SK-N-SH (cell line): ENCODE measurements around the gene LARP1B. TPM values are rescaled to one million over a fixed set of nuclear protein-coding genes. Genes with fewer than 3 reads are reported as not detected.

Source experiments
- CTCF ChIA-PET: fragments of 300-600, 350-600 bp; formaldehyde crosslinking; extraction: SDS; loops from one replicate; lab custom pipeline; 2021; lab: Yijun Ruan, JAX
- POLR2A ChIA-PET: fragments of 350-600 bp; sonication (Branson Sonifier 250); formaldehyde crosslinking; extraction: SDS; loops from one replicate; lab custom pipeline; 2020; ENCODE audit warnings: antibody characterized with exemption, inconsistent platforms; lab: Yijun Ruan, JAX
- DNase-seq: peaks from one replicate; pipeline ENCODE4 v3.0.0; 2012
- H2AFZ ChIP-seq: fragments of 200-600 bp; sonication (generic); 2 replicates; pipeline ENCODE4 v1.8.1; 2016; ENCODE audit warnings: antibody characterized with exemption, mild to moderate bottlenecking, low read depth
- H3F3A ChIP-seq: fragments of 200-600 bp; sonication (generic); replicated peaks from 2 replicates; pipeline ENCODE3; 2016; ENCODE audit warnings: antibody characterized with exemption, mild to moderate bottlenecking; ENCODE audit not compliant: insufficient read depth
- H3K27ac ChIP-seq, 2 experiments: fragments of 200-500 bp in 1 of 2; fragments of 200-600 bp in 1 of 2; sonication (Bioruptor generic) in 1 of 2; sonication (generic), shearing (Covaris generic) in 1 of 2; 2 replicates each; pipeline versions ENCODE4 v1.5.1 to v1.6.1; 2014 to 2016; ENCODE audit warnings: low read depth in 2 of 2, inconsistent platforms in 1 of 2, low read length in 1 of 2, mild to moderate bottlenecking in 1 of 2, mixed read lengths in 1 of 2
- H3K27me3 ChIP-seq: fragments of 200-600 bp; sonication (generic), shearing (Covaris generic); 2 replicates; pipeline ENCODE4 v1.6.1; 2016; ENCODE audit warnings: mixed run types; ENCODE audit not compliant: insufficient read depth
- H3K36me3 ChIP-seq, 2 experiments: fragments of 200-500 bp in 1 of 2; fragments of 200-600 bp in 1 of 2; sonication (Bioruptor generic) in 1 of 2; sonication (generic) in 1 of 2; replicated peaks in 1 of 2; 2 replicates each; pipeline versions ENCODE3 to v1.5.1; 2014 to 2016; ENCODE audit warnings: low read length in 1 of 2, mild to moderate bottlenecking in 1 of 2; ENCODE audit not compliant: insufficient read depth in 2 of 2, control insufficient read depth in 1 of 2
- H3K4me1 ChIP-seq, 2 experiments: fragments of 200-500 bp in 1 of 2; fragments of 200-600 bp in 1 of 2; sonication (Bioruptor generic) in 1 of 2; sonication (generic), shearing (Covaris generic) in 1 of 2; 2 replicates each; pipeline versions ENCODE4 v1.5.1 to v1.6.1; 2014 to 2016; ENCODE audit warnings: low read depth in 1 of 2, low read length in 1 of 2, mixed run types in 1 of 2; ENCODE audit not compliant: insufficient read depth in 2 of 2, control insufficient read depth in 1 of 2
- H3K4me2 ChIP-seq: fragments of 200-600 bp; sonication (generic), shearing (Covaris generic); 2 replicates; pipeline ENCODE4 v1.6.1; 2017; ENCODE audit warnings: mixed run types
- H3K4me3 ChIP-seq, 2 experiments: fragments of 200-500 bp in 1 of 2; fragments of 200-600 bp in 1 of 2; sonication (Bioruptor generic) in 1 of 2; sonication (generic), shearing (Covaris generic) in 1 of 2; 2 replicates each; pipeline versions ENCODE4 v1.5.1 to v1.8.1; 2014 to 2016; ENCODE audit warnings: low read depth in 2 of 2, inconsistent platforms in 1 of 2, low read length in 1 of 2, mild to moderate bottlenecking in 1 of 2, mixed read lengths in 1 of 2, moderate library complexity in 1 of 2
- H3K79me2 ChIP-seq: fragments of 200-600 bp; sonication (generic); 2 replicates; pipeline ENCODE4 v1.8.1; 2017; ENCODE audit warnings: mild to moderate bottlenecking; ENCODE audit not compliant: insufficient read depth
- H3K9ac ChIP-seq: fragments of 200-600 bp; sonication (generic); 2 replicates; pipeline ENCODE4 v1.6.1; 2017; ENCODE audit warnings: mixed run types
- H3K9me2 ChIP-seq: fragments of 200-600 bp; sonication (generic); 2 replicates; pipeline ENCODE4 v1.6.1; 2017; ENCODE audit warnings: mixed run types
- H3K9me3 ChIP-seq: fragments of 200-600 bp; sonication (generic); 2 replicates; pipeline ENCODE4 v1.6.1; 2017; ENCODE audit warnings: mixed run types, mild to moderate bottlenecking, moderate library complexity
- H4K20me1 ChIP-seq: fragments of 200-600 bp; sonication (generic); 2 replicates; pipeline ENCODE4 v1.6.1; 2017; ENCODE audit warnings: mild to moderate bottlenecking, mixed run types; ENCODE audit not compliant: insufficient read depth
- CHD2 ChIP-seq: fragments of 150-350 bp; IDR thresholded peaks from 2 replicates; pipeline ENCODE4 v1.6.1; 2018; ENCODE audit warnings: low read length; ENCODE audit not compliant: partially characterized antibody
- CTCF ChIP-seq: fragments of 200-600 bp; sonication (generic); IDR thresholded peaks from 2 replicates; pipeline ENCODE4 v1.6.1; 2017; ENCODE audit warnings: antibody characterized with exemption, mild to moderate bottlenecking, moderate library complexity
- EZH2phosphoT487 ChIP-seq: fragments of 200-600 bp; sonication (generic); IDR thresholded peaks from 2 replicates; pipeline ENCODE4 v1.6.1; 2017; ENCODE audit warnings: low read depth, mixed run types, mild to moderate bottlenecking, antibody characterized with exemption, moderate library complexity, borderline replicate concordance
- FOXJ3 ChIP-seq: sonication (generic); formaldehyde crosslinking; IDR thresholded peaks from 2 replicates; pipeline ENCODE4 v1.5.1; 2020; ENCODE audit warnings: mild to moderate bottlenecking, missing genetic modification reagents
- JUND ChIP-seq: IDR thresholded peaks from 2 replicates; pipeline ENCODE4 v1.4.0; 2012
- MAX ChIP-seq: IDR thresholded peaks from 2 replicates; pipeline ENCODE4 v1.4.0; 2012; ENCODE audit warnings: low read depth
- MXI1 ChIP-seq: IDR thresholded peaks from 2 replicates; pipeline ENCODE4 v1.6.1; 2012; ENCODE audit warnings: mild to moderate bottlenecking, low read depth, low read length, improper control_type of control experiment
- NRF1 ChIP-seq: IDR thresholded peaks from 2 replicates; pipeline ENCODE4 v1.6.1; 2012; ENCODE audit warnings: low read depth, mild to moderate bottlenecking, low read length
- RCOR1 ChIP-seq: fragments of 150-350 bp; IDR thresholded peaks from 2 replicates; pipeline ENCODE4 v1.6.1; 2017; ENCODE audit warnings: antibody characterized with exemption, low read length
- REST ChIP-seq: IDR thresholded peaks from 2 replicates; pipeline ENCODE4 v1.6.1; 2012; ENCODE audit warnings: mild to moderate bottlenecking, low read depth, low read length, moderate library complexity
- TAF1 ChIP-seq: IDR thresholded peaks from 2 replicates; pipeline ENCODE4 v1.6.1; 2012; ENCODE audit warnings: low read depth, mild to moderate bottlenecking, low read length, moderate library complexity, borderline replicate concordance
- TCF12 ChIP-seq: IDR thresholded peaks from 2 replicates; pipeline ENCODE4 v1.4.0; 2012
- USF2 ChIP-seq: fragments of 150-350 bp; IDR thresholded peaks from 2 replicates; pipeline ENCODE4 v1.6.1; 2017; ENCODE audit warnings: antibody characterized with exemption, low read length, low read depth, borderline replicate concordance
- YY1 ChIP-seq: IDR thresholded peaks from 2 replicates; pipeline ENCODE4 v1.4.0; 2012; ENCODE audit warnings: low read depth, mild to moderate bottlenecking
- WGBS: methylation state at CpG from one replicate; pipeline ENCODE4 v1.1.6; 2017; ENCODE audit warnings: low lambda C conversion rate; 5-methylcytosine and 5-hydroxymethylcytosine counted together
- polyA plus RNA-seq, 3 experiments: library from polyadenylated mRNA; depleted of rRNA; stranded (reverse); fragments of >200 nt; gene quantifications; 2 replicates each; pipeline ENCODE4 v1.2.3, GENCODE V29; 2012
- TF ChIP-seq, protein P1 (sequence below): fragments of 150-350 bp; IDR thresholded peaks from 2 replicates; pipeline ENCODE4 v1.6.1; 2016; ENCODE audit warnings: mild to moderate bottlenecking, low read depth, low read length

The LARP1B gene
- polyA plus RNA-seq, 1 of the 3 experiments (the other 2 are of a cell fraction): 4.8 TPM

DNA sequence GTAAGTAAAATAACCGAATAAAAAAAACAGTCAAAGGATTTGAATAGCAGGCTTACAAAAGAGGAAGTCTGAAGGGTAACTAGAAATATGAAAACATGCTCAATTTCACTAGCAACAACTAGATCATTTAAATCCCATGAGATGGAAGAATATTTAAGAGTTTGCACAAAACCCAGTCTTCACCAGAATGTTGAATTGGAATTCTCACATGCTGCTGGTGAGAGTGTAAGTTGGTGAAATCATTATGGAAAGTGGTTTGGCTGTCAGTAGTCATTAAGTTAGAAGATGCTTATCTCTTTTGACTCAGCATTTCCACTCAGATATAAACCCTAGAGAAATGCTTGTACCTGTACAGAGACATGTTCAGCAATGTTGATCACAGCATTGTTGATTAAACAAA is 116.4 kb downstream of the LARP1B start (continued):
- TF ChIP-seq, protein P1, sequence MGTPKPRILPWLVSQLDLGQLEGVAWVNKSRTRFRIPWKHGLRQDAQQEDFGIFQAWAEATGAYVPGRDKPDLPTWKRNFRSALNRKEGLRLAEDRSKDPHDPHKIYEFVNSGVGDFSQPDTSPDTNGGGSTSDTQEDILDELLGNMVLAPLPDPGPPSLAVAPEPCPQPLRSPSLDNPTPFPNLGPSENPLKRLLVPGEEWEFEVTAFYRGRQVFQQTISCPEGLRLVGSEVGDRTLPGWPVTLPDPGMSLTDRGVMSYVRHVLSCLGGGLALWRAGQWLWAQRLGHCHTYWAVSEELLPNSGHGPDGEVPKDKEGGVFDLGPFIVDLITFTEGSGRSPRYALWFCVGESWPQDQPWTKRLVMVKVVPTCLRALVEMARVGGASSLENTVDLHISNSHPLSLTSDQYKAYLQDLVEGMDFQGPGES: no peak
- TF ChIP-seq TCF12 (no peak), MAX (no peak), CTCF (no peak), JUND (no peak)

GRCh38 chr4:128186623-128187022 is 125.5 kb downstream of the LARP1B start:
- Histone ChIP-seq H3K9ac (no peak overlapping the region), H3F3A (peaks cover 12% of the 10 kb centered on the region), H3K4me2 (no peak overlapping the region), H3K9me2 (no peaks in the 10 kb centered on the region), H3K79me2 (no peaks in the 10 kb centered on the region), H2AFZ (no peak overlapping the region), H3K9me3 (no peaks in the 10 kb centered on the region), H3K4me1 (peaks cover 0 to 7% of the 10 kb centered on the region in 2 experiments; a peak in 3 of 4 replicates), H3K4me3 (no peak overlapping the region), H3K36me3 (peaks cover 0 to 22% of the 10 kb centered on the region in 2 experiments), H4K20me1 (no peaks in the 10 kb centered on the region), H3K27me3 (no peaks in the 10 kb centered on the region), H3K27ac (no peak overlapping the region)
- POLR2A ChIA-PET: no interaction called here
- TF ChIP-seq TAF1 (no peak), CHD2 (no peak), EZH2phosphoT487 (no peak), USF2 (no peak), RCOR1 (no peak), TCF12 (no peak), MXI1 (no peak), MAX (no peak), YY1 (no peak), FOXJ3 (CRISPR knock-in tag) (no peak), JUND (no peak), NRF1 (no peak), REST (no peak)
- CTCF ChIA-PET: no interaction called here
- WGBS: 100% methylated on average over 2 of the region's 2 CpGs
- no peak for DNase-seq
